Bronchial epithelial cell (primary cell): ENCODE results near the gene PRKCZ. TPM values are rescaled to one million over a fixed set of nuclear protein-coding genes. Genes with fewer than 3 reads are reported as not detected.

Source experiments
- DNase-seq: peaks from one replicate; pipeline ENCODE4 v3.0.0-alpha.2; 2010; ENCODE audit warnings: low read depth
- FAIRE-seq: peaks from 2 replicates; lab custom pipeline; 2011; peaks lifted over from hg19 to GRCh38; lab: Jason Lieb, UNC
- H3K27me3 ChIP-seq: 2 replicates; pipeline ENCODE4 v1.5.1; 2011; ENCODE audit warnings: low read length; ENCODE audit not compliant: control insufficient read depth, insufficient read depth
- H3K36me3 ChIP-seq: 2 replicates; pipeline ENCODE4 v1.5.1; 2011; ENCODE audit warnings: low read length; ENCODE audit not compliant: control insufficient read depth, insufficient read depth
- H3K4me3 ChIP-seq: 2 replicates; pipeline ENCODE4 v1.5.1; 2011; ENCODE audit warnings: mild to moderate bottlenecking, low read depth, low read length, control low read depth
- CTCF ChIP-seq: IDR thresholded peaks from 2 replicates; pipeline ENCODE4 v1.5.1; 2011; ENCODE audit warnings: mild to moderate bottlenecking, moderate library complexity, low read length, control low read depth, inconsistent platforms; ENCODE audit not compliant: insufficient read depth, severe bottlenecking
- total RNA-seq: library from RNA; depleted of rRNA; stranded (reverse); fragments of >200 nt; gene quantifications from 2 replicates; pipeline ENCODE4 v1.2.1, GENCODE V29; 2014

Gene PRKCZ
- total RNA-seq, 1 donor from 2014 or later: 38.4 TPM

- DNase-seq: no peak
- no peak for TF ChIP-seq CTCF
- Histone ChIP-seq H3K36me3 (no peaks in the 10 kb centered on the region), H3K4me3 (no peak overlapping the region), H3K27me3 (no peaks in the 10 kb centered on the region)
- no peak for FAIRE-seq
These were observed 22.1 kb upstream of the PRKCZ start for GRCh38 chr1:2027961-2028583.

- no peak overlapping the region for H3K4me3 ChIP-seq
- TF ChIP-seq CTCF: no peak
- no peak for FAIRE-seq
- H3K36me3 ChIP-seq: no peaks in the 10 kb centered on the region
- DNase-seq: no peak
- H3K27me3 ChIP-seq: no peaks in the 10 kb centered on the region
These were observed 21.2 kb upstream of the PRKCZ start for GRCh38 chr1:2028870-2029560.

GRCh38 chr1:2029561-2029960 is 20.6 kb upstream of the PRKCZ start:
- H3K36me3 ChIP-seq: no peaks in the 10 kb centered on the region
- no peaks in the 10 kb centered on the region for H3K27me3 ChIP-seq
- no peak overlapping the region for H3K4me3 ChIP-seq
- FAIRE-seq (no peak), DNase-seq (no peak)
- TF ChIP-seq CTCF: no peak

GRCh38 chr1:2030076-2030871 is 19.9 kb upstream of the PRKCZ start:
- DNase-seq (no peak), FAIRE-seq (no peak)
- no peak for TF ChIP-seq CTCF
- Histone ChIP-seq H3K36me3 (no peaks in the 10 kb centered on the region), H3K27me3 (no peaks in the 10 kb centered on the region), H3K4me3 (no peak overlapping the region)

- DNase-seq (no peak), FAIRE-seq (no peak)
- H3K27me3 ChIP-seq: no peaks in the 10 kb centered on the region
- no peak overlapping the region for H3K4me3 ChIP-seq
- no peaks in the 10 kb centered on the region for H3K36me3 ChIP-seq
- TF ChIP-seq CTCF: no peak
These were observed 18.4 kb upstream of the PRKCZ start for GRCh38 chr1:2031546-2032540.
